SK-N-SH treated with all-trans-retinoic acid at 6 μM for 48 hours (cell line): ENCODE results near the gene PSG2.
"Not testable (repeated sequence)": the region's sequence is repeated elsewhere in the genome, so short reads cannot be mapped to it uniquely, and the experiment has no call there.

Experiments used
- ARNTL ChIP-seq: fragments of 450-650 bp; formaldehyde crosslinking; IDR thresholded peaks from 2 replicates; pipeline ENCODE4 v1.5.0; 2020; ENCODE audit warnings: low read depth, mild to moderate bottlenecking, moderate library complexity, borderline replicate concordance
- BACH2 ChIP-seq: fragments of 250-450 bp; sonication (Bioruptor Pico); IDR thresholded peaks from 2 replicates; pipeline ENCODE4 v1.9.0; 2021; ENCODE audit warnings: mild to moderate bottlenecking, borderline replicate concordance
- ISL1 ChIP-seq: fragments of 250-450 bp; sonication (Bioruptor Pico); IDR thresholded peaks from 2 replicates; pipeline ENCODE4 v2.1.2; 2022; ENCODE audit warnings: mild to moderate bottlenecking, moderate library complexity
- PPARA ChIP-seq: fragments of 250-450 bp; sonication (Bioruptor Pico); IDR thresholded peaks from 2 replicates; pipeline ENCODE4 v1.5.0; 2020; ENCODE audit warnings: mild to moderate bottlenecking, borderline replicate concordance
- SNAI2 ChIP-seq: fragments of 250-450 bp; sonication (Bioruptor Pico); IDR thresholded peaks from 2 replicates; pipeline ENCODE4 v1.5.0; 2020; ENCODE audit warnings: mild to moderate bottlenecking, moderate library complexity
- TCF4 ChIP-seq: fragments of 250-450 bp; sonication (Bioruptor Pico); IDR thresholded peaks from 2 replicates; pipeline ENCODE4 v1.8.0; 2021; ENCODE audit warnings: mild to moderate bottlenecking, moderate library complexity, borderline replicate concordance
- TOX ChIP-seq: fragments of 250-450 bp; sonication (Bioruptor Pico); IDR thresholded peaks from 2 replicates; pipeline ENCODE4 v1.8.0; 2021; ENCODE audit warnings: mild to moderate bottlenecking, moderate library complexity, borderline replicate concordance
- ZC3H10 ChIP-seq: fragments of 250-450 bp; sonication (Bioruptor Pico); IDR thresholded peaks from 2 replicates; pipeline ENCODE4 v1.5.1; 2021; ENCODE audit warnings: mild to moderate bottlenecking, moderate library complexity
- ZFP30 ChIP-seq: fragments of 450-650 bp; formaldehyde crosslinking; IDR thresholded peaks from 2 replicates; pipeline ENCODE4 v1.5.0; 2022; ENCODE audit warnings: mild to moderate bottlenecking, moderate library complexity
- ZNF565 ChIP-seq: fragments of 450-650 bp; formaldehyde crosslinking; conservative IDR thresholded peaks from 2 replicates; pipeline ENCODE4 v1.5.0; 2020; ENCODE audit warnings: low read depth, mild to moderate bottlenecking, moderate library complexity
- ZNF8 ChIP-seq: fragments of 450-650 bp; formaldehyde crosslinking; IDR thresholded peaks from 2 replicates; pipeline ENCODE4 v1.5.0; 2020; ENCODE audit warnings: mild to moderate bottlenecking, moderate library complexity
- TF ChIP-seq, protein P1 (sequence below): fragments of 250-450 bp; sonication (Bioruptor Pico); IDR thresholded peaks from 2 replicates; pipeline ENCODE4 v1.5.0; 2020; ENCODE audit warnings: mild to moderate bottlenecking, moderate library complexity
- TF ChIP-seq, protein P2 (sequence below): fragments of 250-450 bp; sonication (Bioruptor Pico); IDR thresholded peaks from 2 replicates; pipeline ENCODE4 v1.8.0; 2020; ENCODE audit warnings: mild to moderate bottlenecking, moderate library complexity, borderline replicate concordance

DNA sequence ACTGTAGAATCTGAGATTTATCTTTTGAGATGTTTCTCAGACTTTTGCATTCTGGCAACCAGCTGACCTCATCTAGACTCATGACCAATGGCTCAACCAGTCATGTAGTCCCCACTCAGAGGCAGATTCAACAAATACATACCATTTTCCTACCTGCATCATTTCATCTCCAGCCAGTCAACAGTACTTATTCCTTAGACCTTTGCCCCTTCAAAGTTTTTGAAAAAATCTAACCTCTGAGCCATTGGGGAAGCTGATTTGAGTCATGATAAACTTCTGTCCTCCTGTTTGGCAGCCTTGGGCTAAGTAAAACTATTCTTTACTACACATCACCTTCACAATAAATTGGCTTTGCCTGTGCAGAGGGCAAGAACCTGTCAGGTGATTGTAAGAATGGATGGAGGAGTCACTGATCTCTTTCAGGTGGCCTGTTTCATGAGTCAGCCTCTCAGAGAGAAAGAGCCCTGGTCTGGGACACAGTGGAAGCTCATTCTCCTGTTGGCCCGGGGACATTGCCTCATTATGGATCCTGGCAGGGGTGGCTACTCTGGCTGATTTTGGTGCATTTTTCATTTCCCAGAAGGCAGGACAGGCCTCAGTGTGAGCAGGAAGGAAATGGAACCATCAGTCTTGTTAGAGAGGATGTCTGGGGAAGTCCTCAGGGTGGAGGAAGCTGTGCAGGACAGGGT lies 38.9 kb downstream of the PSG2 start:
- TF ChIP-seq, protein P1, sequence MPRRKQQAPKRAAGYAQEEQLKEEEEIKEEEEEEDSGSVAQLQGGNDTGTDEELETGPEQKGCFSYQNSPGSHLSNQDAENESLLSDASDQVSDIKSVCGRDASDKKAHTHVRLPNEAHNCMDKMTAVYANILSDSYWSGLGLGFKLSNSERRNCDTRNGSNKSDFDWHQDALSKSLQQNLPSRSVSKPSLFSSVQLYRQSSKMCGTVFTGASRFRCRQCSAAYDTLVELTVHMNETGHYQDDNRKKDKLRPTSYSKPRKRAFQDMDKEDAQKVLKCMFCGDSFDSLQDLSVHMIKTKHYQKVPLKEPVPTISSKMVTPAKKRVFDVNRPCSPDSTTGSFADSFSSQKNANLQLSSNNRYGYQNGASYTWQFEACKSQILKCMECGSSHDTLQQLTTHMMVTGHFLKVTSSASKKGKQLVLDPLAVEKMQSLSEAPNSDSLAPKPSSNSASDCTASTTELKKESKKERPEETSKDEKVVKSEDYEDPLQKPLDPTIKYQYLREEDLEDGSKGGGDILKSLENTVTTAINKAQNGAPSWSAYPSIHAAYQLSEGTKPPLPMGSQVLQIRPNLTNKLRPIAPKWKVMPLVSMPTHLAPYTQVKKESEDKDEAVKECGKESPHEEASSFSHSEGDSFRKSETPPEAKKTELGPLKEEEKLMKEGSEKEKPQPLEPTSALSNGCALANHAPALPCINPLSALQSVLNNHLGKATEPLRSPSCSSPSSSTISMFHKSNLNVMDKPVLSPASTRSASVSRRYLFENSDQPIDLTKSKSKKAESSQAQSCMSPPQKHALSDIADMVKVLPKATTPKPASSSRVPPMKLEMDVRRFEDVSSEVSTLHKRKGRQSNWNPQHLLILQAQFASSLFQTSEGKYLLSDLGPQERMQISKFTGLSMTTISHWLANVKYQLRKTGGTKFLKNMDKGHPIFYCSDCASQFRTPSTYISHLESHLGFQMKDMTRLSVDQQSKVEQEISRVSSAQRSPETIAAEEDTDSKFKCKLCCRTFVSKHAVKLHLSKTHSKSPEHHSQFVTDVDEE (CRISPR knock-in tag), result not testable (repeated sequence)
- not testable (repeated sequence) for TF ChIP-seq TOX (CRISPR knock-in tag); ZNF565 (CRISPR knock-in tag); ZC3H10 (CRISPR knock-in tag); ZFP30; SNAI2 (CRISPR knock-in tag); PPARA (CRISPR knock-in tag); ARNTL; ISL1; ZNF8; TCF4 (CRISPR knock-in tag); BACH2
- TF ChIP-seq, protein P2, sequence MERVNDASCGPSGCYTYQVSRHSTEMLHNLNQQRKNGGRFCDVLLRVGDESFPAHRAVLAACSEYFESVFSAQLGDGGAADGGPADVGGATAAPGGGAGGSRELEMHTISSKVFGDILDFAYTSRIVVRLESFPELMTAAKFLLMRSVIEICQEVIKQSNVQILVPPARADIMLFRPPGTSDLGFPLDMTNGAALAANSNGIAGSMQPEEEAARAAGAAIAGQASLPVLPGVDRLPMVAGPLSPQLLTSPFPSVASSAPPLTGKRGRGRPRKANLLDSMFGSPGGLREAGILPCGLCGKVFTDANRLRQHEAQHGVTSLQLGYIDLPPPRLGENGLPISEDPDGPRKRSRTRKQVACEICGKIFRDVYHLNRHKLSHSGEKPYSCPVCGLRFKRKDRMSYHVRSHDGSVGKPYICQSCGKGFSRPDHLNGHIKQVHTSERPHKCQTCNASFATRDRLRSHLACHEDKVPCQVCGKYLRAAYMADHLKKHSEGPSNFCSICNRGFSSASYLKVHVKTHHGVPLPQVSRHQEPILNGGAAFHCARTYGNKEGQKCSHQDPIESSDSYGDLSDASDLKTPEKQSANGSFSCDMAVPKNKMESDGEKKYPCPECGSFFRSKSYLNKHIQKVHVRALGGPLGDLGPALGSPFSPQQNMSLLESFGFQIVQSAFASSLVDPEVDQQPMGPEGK (CRISPR knock-in tag), result not testable (repeated sequence)
